Measurements from ENCODE around the gene LAX1. TPM values are rescaled to one million over a fixed set of nuclear protein-coding genes. Genes with fewer than 3 reads are reported as not detected.

The LAX1 gene
- total and polyA plus RNA-seq, 4 donors, result 0.11 to 0.20 (median 0.12) TPM; not detected in 1

DNA sequence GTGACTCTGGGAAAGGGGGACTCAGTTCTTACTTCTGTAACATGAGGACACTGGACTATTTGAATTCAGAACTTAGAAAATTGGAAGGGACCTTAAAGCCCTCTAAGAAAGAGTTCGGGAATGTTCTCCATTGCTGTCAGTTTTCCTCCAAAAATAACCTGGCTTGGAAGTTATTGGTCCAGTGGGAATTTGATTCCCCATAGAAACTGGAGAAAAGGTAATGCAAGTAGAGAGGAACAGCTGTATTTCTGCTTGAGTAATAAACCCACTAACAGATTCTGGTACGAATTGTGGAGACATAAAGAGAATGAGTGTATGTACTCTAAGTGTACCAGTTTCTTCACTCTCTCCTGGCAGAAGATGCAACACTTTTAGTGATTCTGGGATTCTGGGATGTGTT lies 32.2 kb downstream of the LAX1 start:
- no peaks in the 10 kb centered on the region for H3K9me3 ChIP-seq (ENCODE audit: control insufficient read depth, insufficient read depth, low read length)
- no peaks in the 10 kb centered on the region for H3K36me3 ChIP-seq (ENCODE audit: control insufficient read depth, insufficient read depth, low read length)
- H3K27ac ChIP-seq (ENCODE audit: low read depth, low read length), result no peak overlapping the region
- H3K4me1 ChIP-seq (ENCODE audit: control insufficient read depth, insufficient read depth, low read length), result peaks cover 8% of the 10 kb centered on the region
- WGBS (ENCODE audit: insufficient coverage), result no CpG with 5 or more reads among the region's 2 CpGs
- no peak overlapping the region for H3K4me3 ChIP-seq (ENCODE audit: low read depth, low read length)
- H3K27me3 ChIP-seq (ENCODE audit: control insufficient read depth, insufficient read depth, low read length), result no peaks in the 10 kb centered on the region
- DNase-seq (ENCODE audit: low read depth in 4 of 6, low spot score in 6 of 6), result no peak

DNA sequence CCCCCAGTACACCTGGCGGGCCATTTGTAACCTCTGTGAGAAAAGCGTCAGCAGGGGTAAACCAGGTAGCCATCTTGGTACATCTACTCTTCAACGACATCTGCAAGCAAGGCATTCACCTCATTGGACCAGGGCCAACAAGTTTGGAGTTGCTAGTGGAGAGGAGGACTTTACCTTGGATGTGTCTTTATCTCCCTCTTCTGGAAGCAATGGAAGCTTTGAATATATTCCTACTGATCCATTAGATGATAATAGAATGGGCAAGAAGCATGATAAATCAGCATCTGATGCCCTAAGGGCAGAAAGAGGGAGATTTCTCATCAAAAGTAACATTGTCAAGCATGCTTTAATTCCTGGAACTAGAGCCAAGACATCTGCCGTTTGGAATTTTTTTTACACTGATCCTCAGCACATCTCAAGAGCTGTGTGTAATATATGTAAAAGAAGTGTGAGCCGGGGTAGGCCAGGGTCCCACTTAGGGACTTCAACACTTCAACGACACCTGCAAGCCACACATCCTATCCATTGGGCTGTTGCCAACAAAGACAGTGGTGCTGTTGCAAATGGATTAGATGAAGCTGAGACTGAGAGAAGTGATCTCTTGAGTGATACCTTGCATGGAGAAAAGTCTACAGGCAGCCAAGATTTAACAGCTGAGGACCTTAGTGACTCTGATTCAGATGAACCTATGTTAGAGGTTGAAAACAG lies 33.1 kb downstream of the LAX1 start:
- Histone ChIP-seq H3K4me3 (ENCODE audit: low read depth, low read length) (no peak overlapping the region), H3K27ac (ENCODE audit: low read depth, low read length) (no peak overlapping the region), H3K9me3 (ENCODE audit: control insufficient read depth, insufficient read depth, low read length) (no peaks in the 10 kb centered on the region), H3K4me1 (ENCODE audit: control insufficient read depth, insufficient read depth, low read length) (peaks cover 8% of the 10 kb centered on the region), H3K27me3 (ENCODE audit: control insufficient read depth, insufficient read depth, low read length) (no peaks in the 10 kb centered on the region), H3K36me3 (ENCODE audit: control insufficient read depth, insufficient read depth, low read length) (peaks cover 1% of the 10 kb centered on the region)
- WGBS (ENCODE audit: insufficient coverage), result 100% methylated on average over 2 of the region's 6 CpGs
- DNase-seq (ENCODE audit: low read depth in 4 of 6, low spot score in 6 of 6), result peak in 2 of 6 donors; percentile 19 to 21

DNA sequence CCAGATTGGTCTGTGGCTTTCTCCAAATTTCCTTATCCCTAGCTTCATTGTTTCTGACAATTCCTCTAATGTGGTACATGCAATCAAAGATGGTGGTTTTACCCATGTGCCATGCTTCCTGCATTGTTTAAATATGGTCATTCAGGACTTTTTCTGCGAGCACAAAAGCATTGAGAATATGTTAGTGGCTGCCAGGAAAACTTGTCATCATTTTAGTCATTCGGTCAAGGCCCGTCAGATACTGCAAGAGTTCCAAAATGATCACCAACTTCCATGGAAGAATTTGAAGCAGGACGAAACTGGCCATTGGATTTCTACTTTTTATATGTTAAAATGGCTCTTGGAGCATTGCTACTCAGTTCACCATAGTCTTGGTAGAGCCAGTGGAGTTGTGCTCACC lies 34.2 kb downstream of the LAX1 start:
- Histone ChIP-seq H3K27me3 (ENCODE audit: control insufficient read depth, insufficient read depth, low read length) (no peaks in the 10 kb centered on the region), H3K27ac (ENCODE audit: low read depth, low read length) (no peak overlapping the region), H3K4me1 (ENCODE audit: control insufficient read depth, insufficient read depth, low read length) (peaks cover 8% of the 10 kb centered on the region), H3K36me3 (ENCODE audit: control insufficient read depth, insufficient read depth, low read length) (peaks cover 7% of the 10 kb centered on the region), H3K9me3 (ENCODE audit: control insufficient read depth, insufficient read depth, low read length) (no peaks in the 10 kb centered on the region), H3K4me3 (ENCODE audit: low read depth, low read length) (no peak overlapping the region)
- DNase-seq (ENCODE audit: low read depth in 4 of 6, low spot score in 6 of 6), result no peak
- no CpG with 5 or more reads among the region's 4 CpGs for WGBS (ENCODE audit: insufficient coverage)

DNA sequence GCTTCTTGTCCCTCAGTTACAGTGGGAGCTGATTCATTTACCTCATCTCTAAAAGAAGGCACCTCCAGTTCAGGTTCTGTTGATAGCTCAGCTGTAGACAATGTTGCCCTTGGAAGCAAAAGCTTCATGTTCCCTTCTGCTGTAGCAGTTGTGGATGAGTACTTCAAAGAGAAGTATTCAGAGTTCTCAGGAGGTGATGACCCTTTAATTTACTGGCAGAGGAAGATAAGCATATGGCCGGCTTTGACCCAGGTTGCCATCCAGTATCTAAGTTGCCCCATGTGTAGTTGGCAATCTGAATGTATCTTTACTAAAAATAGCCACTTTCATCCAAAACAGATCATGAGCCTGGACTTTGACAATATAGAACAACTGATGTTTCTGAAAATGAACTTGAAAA lies 35.0 kb downstream of the LAX1 start:
- Histone ChIP-seq H3K27ac (ENCODE audit: low read depth, low read length) (no peak overlapping the region), H3K36me3 (ENCODE audit: control insufficient read depth, insufficient read depth, low read length) (peaks cover 13% of the 10 kb centered on the region), H3K4me3 (ENCODE audit: low read depth, low read length) (no peak overlapping the region), H3K9me3 (ENCODE audit: control insufficient read depth, insufficient read depth, low read length) (no peaks in the 10 kb centered on the region), H3K4me1 (ENCODE audit: control insufficient read depth, insufficient read depth, low read length) (peaks cover 5% of the 10 kb centered on the region), H3K27me3 (ENCODE audit: control insufficient read depth, insufficient read depth, low read length) (no peaks in the 10 kb centered on the region)
- DNase-seq (ENCODE audit: low read depth in 4 of 6, low spot score in 6 of 6), result no peak
- WGBS (ENCODE audit: insufficient coverage), result no CpG with 5 or more reads among the region's 1 CpG

DNA sequence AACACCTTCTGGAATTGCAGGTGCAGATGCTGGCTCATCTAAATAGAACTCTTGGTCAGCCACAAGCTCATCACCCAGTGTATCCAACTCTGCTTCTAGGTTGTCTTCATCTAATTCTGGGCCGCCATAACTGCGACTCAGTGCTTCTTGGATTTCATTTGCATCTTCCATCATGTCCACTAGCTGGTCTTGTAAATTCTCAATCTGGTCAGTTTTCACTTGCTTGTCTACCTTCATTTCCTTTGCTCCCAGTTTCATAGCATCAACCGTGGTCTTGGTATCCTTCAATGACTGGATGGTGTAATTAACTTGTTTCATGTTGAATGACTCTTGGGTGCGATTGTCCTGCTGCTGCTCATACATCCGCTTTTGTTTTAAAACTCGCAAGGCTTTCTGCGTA lies 40.7 kb downstream of the LAX1 start:
- peaks cover 30% of the 10 kb centered on the region for H3K36me3 ChIP-seq (ENCODE audit: control insufficient read depth, insufficient read depth, low read length)
- no peaks in the 10 kb centered on the region for H3K27me3 ChIP-seq (ENCODE audit: control insufficient read depth, insufficient read depth, low read length)
- no peaks in the 10 kb centered on the region for H3K4me1 ChIP-seq (ENCODE audit: control insufficient read depth, insufficient read depth, low read length)
- DNase-seq (ENCODE audit: low read depth in 4 of 6, low spot score in 6 of 6), result no peak
- H3K9me3 ChIP-seq (ENCODE audit: control insufficient read depth, insufficient read depth, low read length), result no peaks in the 10 kb centered on the region
- no peak overlapping the region for H3K4me3 ChIP-seq (ENCODE audit: low read depth, low read length)
- WGBS (ENCODE audit: insufficient coverage), result 93% methylated on average over 4 of the region's 7 CpGs
- no peak overlapping the region for H3K27ac ChIP-seq (ENCODE audit: low read depth, low read length)

DNA sequence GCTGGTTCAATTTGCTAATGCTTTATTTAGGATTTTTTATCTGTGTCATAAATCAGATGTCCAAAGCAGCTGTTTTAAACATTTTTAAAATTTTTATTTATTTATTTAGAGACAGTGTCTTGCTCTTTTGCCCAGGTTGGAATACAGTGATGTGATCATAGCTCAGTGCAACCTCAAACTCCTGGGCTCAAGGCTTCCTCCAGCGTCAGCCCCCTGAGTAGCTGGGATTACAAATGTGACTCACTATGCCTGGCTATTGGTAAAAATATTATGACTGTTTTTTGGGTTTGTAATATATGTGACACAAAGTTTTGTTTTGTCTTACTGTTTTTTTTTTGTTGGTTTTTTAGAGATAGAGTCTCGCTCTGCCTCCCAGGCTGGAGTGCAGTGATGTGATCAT lies 42.2 kb downstream of the LAX1 start:
- H3K9me3 ChIP-seq (ENCODE audit: control insufficient read depth, insufficient read depth, low read length), result no peaks in the 10 kb centered on the region
- H3K4me3 ChIP-seq (ENCODE audit: low read depth, low read length), result no peak overlapping the region
- 100% methylated on average over 2 of the region's 2 CpGs for WGBS (ENCODE audit: insufficient coverage)
- no peaks in the 10 kb centered on the region for H3K4me1 ChIP-seq (ENCODE audit: control insufficient read depth, insufficient read depth, low read length)
- DNase-seq (ENCODE audit: low read depth in 4 of 6, low spot score in 6 of 6), result no peak
- peaks cover 35% of the 10 kb centered on the region for H3K36me3 ChIP-seq (ENCODE audit: control insufficient read depth, insufficient read depth, low read length)
- no peaks in the 10 kb centered on the region for H3K27me3 ChIP-seq (ENCODE audit: control insufficient read depth, insufficient read depth, low read length)
- no peak overlapping the region for H3K27ac ChIP-seq (ENCODE audit: low read depth, low read length)

DNA sequence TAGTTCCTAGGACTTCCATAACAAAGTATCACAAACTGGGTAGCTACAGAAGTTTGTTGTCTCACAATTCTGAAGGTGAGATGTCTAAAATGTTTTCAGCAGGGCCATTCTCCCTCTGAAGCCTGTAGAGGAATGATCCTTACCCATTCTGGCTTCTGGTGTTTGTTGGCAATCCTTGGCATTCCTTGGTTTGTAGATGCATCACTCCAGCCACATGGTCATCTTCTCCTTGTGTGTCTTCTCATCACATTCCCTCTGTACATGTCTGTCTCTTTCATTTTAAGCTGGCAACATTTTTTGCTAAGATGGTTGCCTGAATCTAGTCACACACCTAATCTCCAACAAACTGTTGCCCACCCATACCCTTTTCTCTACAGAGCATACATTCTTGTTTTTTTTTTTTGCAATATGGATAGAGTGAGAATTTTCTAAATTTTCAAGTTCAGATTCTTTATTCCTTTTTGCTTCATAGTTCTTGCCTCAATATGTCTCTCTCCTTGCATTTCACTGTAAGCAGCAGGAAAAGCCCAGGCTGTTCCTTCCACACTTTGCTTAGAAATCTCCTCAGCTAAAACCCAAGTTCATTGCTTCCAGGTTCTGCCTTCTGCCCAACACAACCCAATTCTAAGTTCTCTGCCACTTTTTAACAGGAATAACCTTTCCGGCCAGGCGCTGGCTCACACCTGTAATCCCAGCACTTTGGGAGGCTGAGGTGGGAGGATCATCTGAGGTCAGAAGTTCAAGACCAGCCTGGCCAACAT lies 48.8 kb downstream of the LAX1 start:
- H3K4me1 ChIP-seq (ENCODE audit: control insufficient read depth, insufficient read depth, low read length), result no peaks in the 10 kb centered on the region
- H3K4me3 ChIP-seq (ENCODE audit: low read depth, low read length), result no peak overlapping the region
- peaks cover 28% of the 10 kb centered on the region for H3K36me3 ChIP-seq (ENCODE audit: control insufficient read depth, insufficient read depth, low read length)
- no peak for DNase-seq (ENCODE audit: low read depth in 4 of 6, low spot score in 6 of 6)
- WGBS (ENCODE audit: insufficient coverage), result no CpG with 5 or more reads among the region's 2 CpGs
- H3K9me3 ChIP-seq (ENCODE audit: control insufficient read depth, insufficient read depth, low read length), result no peaks in the 10 kb centered on the region
- no peaks in the 10 kb centered on the region for H3K27me3 ChIP-seq (ENCODE audit: control insufficient read depth, insufficient read depth, low read length)
- no peak overlapping the region for H3K27ac ChIP-seq (ENCODE audit: low read depth, low read length)

DNA sequence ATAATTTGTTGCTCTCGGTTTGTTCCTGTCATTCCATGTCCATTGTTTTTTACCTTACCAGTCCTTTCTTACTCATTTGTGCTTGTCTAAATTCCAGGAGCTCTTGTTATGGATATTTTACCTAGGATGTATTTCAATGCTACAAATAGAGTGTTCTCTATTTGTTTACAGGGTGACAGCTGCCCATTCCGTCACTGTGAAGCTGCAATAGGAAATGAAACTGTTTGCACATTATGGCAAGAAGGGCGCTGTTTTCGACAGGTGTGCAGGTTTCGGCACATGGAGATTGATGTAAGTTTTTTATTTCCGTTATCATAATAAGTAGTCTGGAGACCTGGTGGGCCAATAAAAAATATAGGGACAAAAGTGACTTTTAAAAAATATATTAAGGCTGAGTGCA lies 53.4 kb downstream of the LAX1 start:
- Histone ChIP-seq H3K36me3 (ENCODE audit: control insufficient read depth, insufficient read depth, low read length) (peaks cover 45% of the 10 kb centered on the region), H3K4me3 (ENCODE audit: low read depth, low read length) (no peak overlapping the region), H3K4me1 (ENCODE audit: control insufficient read depth, insufficient read depth, low read length) (no peaks in the 10 kb centered on the region), H3K27me3 (ENCODE audit: control insufficient read depth, insufficient read depth, low read length) (no peaks in the 10 kb centered on the region), H3K9me3 (ENCODE audit: control insufficient read depth, insufficient read depth, low read length) (no peaks in the 10 kb centered on the region), H3K27ac (ENCODE audit: low read depth, low read length) (no peak overlapping the region)
- WGBS (ENCODE audit: insufficient coverage), result 98% methylated on average over 5 of the region's 6 CpGs
- no peak for DNase-seq (ENCODE audit: low read depth in 4 of 6, low spot score in 6 of 6)

DNA sequence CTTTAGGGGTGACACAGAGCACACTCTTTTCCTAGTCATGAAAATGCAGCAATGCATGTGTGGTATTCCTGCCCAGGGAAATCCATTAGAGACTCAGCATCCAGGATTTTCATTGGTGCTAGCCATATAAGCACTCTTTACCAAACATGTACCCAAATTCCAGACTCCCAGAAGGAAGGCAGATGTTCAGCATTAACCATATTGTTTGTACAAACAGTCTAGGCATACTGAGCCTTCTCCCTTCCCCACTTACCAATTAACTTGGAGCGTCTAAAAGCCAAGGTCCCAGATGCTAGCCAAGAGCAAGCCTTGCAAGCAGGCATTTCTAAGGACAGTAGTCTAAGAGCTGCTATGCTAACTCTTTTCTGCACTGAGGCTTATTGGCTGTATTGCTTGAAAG lies 58.3 kb downstream of the LAX1 start:
- no peaks in the 10 kb centered on the region for H3K4me1 ChIP-seq (ENCODE audit: control insufficient read depth, insufficient read depth, low read length)
- no peaks in the 10 kb centered on the region for H3K9me3 ChIP-seq (ENCODE audit: control insufficient read depth, insufficient read depth, low read length)
- no peak overlapping the region for H3K27ac ChIP-seq (ENCODE audit: low read depth, low read length)
- H3K4me3 ChIP-seq (ENCODE audit: low read depth, low read length), result no peak overlapping the region
- H3K27me3 ChIP-seq (ENCODE audit: control insufficient read depth, insufficient read depth, low read length), result no peaks in the 10 kb centered on the region
- WGBS (ENCODE audit: insufficient coverage), result 80% methylated on average over 1 of the region's 1 CpG
- H3K36me3 ChIP-seq (ENCODE audit: control insufficient read depth, insufficient read depth, low read length), result peaks cover 48% of the 10 kb centered on the region
- no peak for DNase-seq (ENCODE audit: low read depth in 4 of 6, low spot score in 6 of 6)

Data from spinal cord (tissue), 10 donors.